OCI-LY3 (cell line): Measurements from ENCODE around the gene ADGRV1.

Experiments used
- CTCF ChIP-seq: fragments of 200-600, 300-600 bp; sonication (generic); IDR thresholded peaks from 2 replicates; pipeline ENCODE4 v1.5.1; 2014; ENCODE audit warnings: antibody characterized with exemption, low read length, low read depth
- EZH2phosphoT487 ChIP-seq: fragments of 200-600 bp; shearing (Covaris generic); IDR thresholded peaks from 2 replicates; pipeline ENCODE4 v1.6.1; 2018; ENCODE audit warnings: antibody characterized with exemption, mixed run types, low read depth

- TF ChIP-seq CTCF (no peak), EZH2phosphoT487 (no peak)
These were observed 200.5 kb downstream of the ADGRV1 start for GRCh38 chr5:90759119-90759518.
